ENCODE data around the gene LRRC1. TPM values are rescaled to one million over a fixed set of nuclear protein-coding genes. Genes with fewer than 3 reads are reported as not detected.

LRRC1 gene
- 10 to 100 TPM; 41.7 to 52.4 (median 48.4) TPM for total RNA-seq

GRCh38 chr6:53794720-53795339 is at the start of gene LRRC1:
Gene LRRC1 (plus strand): TSS chr6:53795005. CDS start chr6:53795257, 252 bp downstream.
- peak; percentile 94 to 95 for DNase-seq
- TF ChIP-seq POLR2A (IDR thresholded peaks at IDR 0.05) (peak; percentile 40 to 91), CTCF (IDR thresholded peaks at IDR 0.05) (no peak)
- Histone ChIP-seq H3K9me3 (no peaks in the 10 kb centered on the region), H3K4me1 (peaks cover 10 to 20% of the 10 kb centered on the region in 2 donors), H3K27ac (peak within 1 kb of the TSS; percentile 56 to 93 (median 87)), H3K36me3 (no peaks in the 10 kb centered on the region), H3K27me3 (no peaks in the 10 kb centered on the region), H3K4me3 (replicated peaks in 1 of 3) (peak within 1 kb of the TSS; percentile 50 to 83 (median 76))
- 1% methylated on average over 16 to 25 of the region's 75 CpGs for WGBS, 2 donors
- intact Hi-C loops (cut with DNase I), result loop anchor here (10.0 kb wide), 1 partner anchor 150 kb away; no protein-coding TSS in a partner anchor

- Histone ChIP-seq H3K27me3 (no peaks in the 10 kb centered on the region), H3K36me3 (no peaks in the 10 kb centered on the region), H3K4me1 (peaks cover 8 to 13% of the 10 kb centered on the region in 2 donors), H3K4me3 (replicated peaks in 1 of 3) (no peak overlapping the region), H3K27ac (peak overlapping the region; percentile 54 to 65 (median 64)), H3K9me3 (no peaks in the 10 kb centered on the region)
- DNase-seq, result no peak
- 21 to 33% methylated on average over 3 of the region's 3 CpGs for WGBS, 2 donors
- no peak for TF ChIP-seq CTCF (IDR thresholded peaks at IDR 0.05)
- intact Hi-C loops (cut with DNase I), result no loop called here
Measured at GRCh38 chr6:53746442-53747103, 48.2 kb upstream of the LRRC1 start.

GRCh38 chr6:53750052-53750650 is 44.7 kb upstream of the LRRC1 start:
- Histone ChIP-seq H3K9me3 (no peaks in the 10 kb centered on the region), H3K36me3 (no peaks in the 10 kb centered on the region), H3K27me3 (no peaks in the 10 kb centered on the region), H3K4me1 (peaks cover 8 to 10% of the 10 kb centered on the region in 2 donors), H3K27ac (no peak overlapping the region), H3K4me3 (replicated peaks in 1 of 3) (no peak overlapping the region)
- intact Hi-C loops (cut with DNase I), result no loop called here
- 88 to 91% methylated on average over 2 of the region's 2 CpGs for WGBS, 2 donors
- TF ChIP-seq CTCF (IDR thresholded peaks at IDR 0.05) (no peak), POLR2A (IDR thresholded peaks at IDR 0.05) (no peak)
- DNase-seq, result no peak

GRCh38 chr6:53751417-53751816 is 43.4 kb upstream of the LRRC1 start:
- DNase-seq, result no peak
- no peaks in the 10 kb centered on the region for H3K9me3 ChIP-seq
- intact Hi-C loops (cut with DNase I), result no loop called here
- H3K36me3 ChIP-seq, result no peaks in the 10 kb centered on the region
- no peak overlapping the region for H3K27ac ChIP-seq
- no peaks in the 10 kb centered on the region for H3K27me3 ChIP-seq
- 0 to 48% methylated on average over 1 of the region's 1 CpG for WGBS, 2 donors
- TF ChIP-seq POLR2A (IDR thresholded peaks at IDR 0.05), result no peak
- TF ChIP-seq CTCF (IDR thresholded peaks at IDR 0.05), result no peak
- peaks cover 8% of the 10 kb centered on the region in 2 donors for H3K4me1 ChIP-seq
- H3K4me3 ChIP-seq (replicated peaks in 1 of 3), result no peak overlapping the region

GRCh38 chr6:53752440-53752839 is 42.4 kb upstream of the LRRC1 start:
- Histone ChIP-seq H3K27ac (no peak overlapping the region), H3K4me1 (no peaks in the 10 kb centered on the region), H3K27me3 (no peaks in the 10 kb centered on the region), H3K9me3 (no peaks in the 10 kb centered on the region), H3K4me3 (replicated peaks in 1 of 3) (no peak overlapping the region), H3K36me3 (no peaks in the 10 kb centered on the region)
- no peak for DNase-seq
- no peak for TF ChIP-seq POLR2A (IDR thresholded peaks at IDR 0.05)
- TF ChIP-seq CTCF (IDR thresholded peaks at IDR 0.05), result no peak
- intact Hi-C loops (cut with DNase I), result no loop called here
- 97 to 99% methylated on average over 3 of the region's 3 CpGs for WGBS, 2 donors

All from thyroid gland (tissue), 4 donors.